HUES64 (cell line): ENCODE measurements around the gene CCDC192.
A peak's percentile ranks its signal among the peaks of the same experiment; 100 is the strongest.
"Not testable (repeated sequence)": the region's sequence is repeated elsewhere in the genome, so short reads cannot be mapped to it uniquely, and the experiment has no call there.

Experiments
- H3K27ac ChIP-seq: 2 replicates; pipeline ENCODE4 v1.7.0; 2013; ENCODE audit warnings: low read depth, low read length, inconsistent platforms
- H3K27me3 ChIP-seq: 2 replicates; pipeline ENCODE4 v1.6.1; 2013; ENCODE audit warnings: mild to moderate bottlenecking, low read length; ENCODE audit not compliant: insufficient read depth
- H3K36me3 ChIP-seq: 2 replicates; pipeline ENCODE4 v1.6.1; 2013; ENCODE audit warnings: mild to moderate bottlenecking, low read length; ENCODE audit not compliant: insufficient read depth
- H3K4me1 ChIP-seq: 2 replicates; pipeline ENCODE4 v1.6.1; 2013; ENCODE audit warnings: mild to moderate bottlenecking, low read length, moderate library complexity; ENCODE audit not compliant: insufficient read depth
- H3K4me3 ChIP-seq: 2 replicates; pipeline ENCODE4 v1.5.1; 2013; ENCODE audit warnings: mild to moderate bottlenecking, low read length, moderate library complexity
- H3K9ac ChIP-seq: 2 replicates; pipeline ENCODE4 v1.6.1; 2013; ENCODE audit warnings: mild to moderate bottlenecking, low read depth, low read length
- H3K9me3 ChIP-seq: 2 replicates; pipeline ENCODE4 v1.6.1; 2013; ENCODE audit warnings: low read depth, low read length; ENCODE audit not compliant: insufficient read depth
- WGBS: fragments of 150-250, 120-280 bp; methylation state at CpG from one replicate; pipeline ENCODE4 v1.1.7; 2013; ENCODE audit warnings: missing lambda C conversion rate; 5-methylcytosine and 5-hydroxymethylcytosine counted together

Gene CCDC192

DNA sequence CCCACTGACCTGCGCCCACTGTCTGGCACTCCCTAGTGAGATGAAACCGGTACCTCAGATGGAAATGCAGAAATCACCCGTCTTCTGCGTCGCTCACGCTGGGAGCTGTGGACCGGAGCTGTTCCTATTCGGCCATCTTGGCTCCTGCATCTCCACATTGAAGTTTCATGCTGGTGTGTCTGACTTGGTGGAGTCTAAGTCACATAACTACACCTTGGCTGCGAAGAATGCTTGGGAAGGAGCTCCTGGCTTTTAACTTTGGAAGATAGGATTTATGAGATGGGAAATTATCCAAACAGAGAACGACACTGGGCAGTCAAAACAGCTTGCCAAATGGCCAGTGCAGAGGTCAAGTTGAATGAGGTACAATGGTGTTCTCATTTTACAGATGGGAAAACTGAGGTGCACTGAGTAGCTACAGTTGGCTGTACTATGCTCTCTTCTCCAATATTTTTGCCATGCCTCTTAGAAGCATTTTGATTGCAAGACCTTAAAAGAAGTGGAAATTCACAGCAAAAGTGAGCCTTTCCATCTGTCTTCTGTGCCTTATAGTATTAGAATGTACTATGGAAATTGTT, 36.7 kb downstream of the CCDC192 start:
- Histone ChIP-seq H3K9ac (no peak overlapping the region), H3K27me3 (no peaks in the 10 kb centered on the region), H3K4me1 (no peaks in the 10 kb centered on the region), H3K27ac (no peak overlapping the region), H3K9me3 (no peaks in the 10 kb centered on the region), H3K4me3 (peak overlapping the region; percentile 45), H3K36me3 (no peaks in the 10 kb centered on the region)
- 45% methylated on average over 10 of the region's 10 CpGs for WGBS

DNA sequence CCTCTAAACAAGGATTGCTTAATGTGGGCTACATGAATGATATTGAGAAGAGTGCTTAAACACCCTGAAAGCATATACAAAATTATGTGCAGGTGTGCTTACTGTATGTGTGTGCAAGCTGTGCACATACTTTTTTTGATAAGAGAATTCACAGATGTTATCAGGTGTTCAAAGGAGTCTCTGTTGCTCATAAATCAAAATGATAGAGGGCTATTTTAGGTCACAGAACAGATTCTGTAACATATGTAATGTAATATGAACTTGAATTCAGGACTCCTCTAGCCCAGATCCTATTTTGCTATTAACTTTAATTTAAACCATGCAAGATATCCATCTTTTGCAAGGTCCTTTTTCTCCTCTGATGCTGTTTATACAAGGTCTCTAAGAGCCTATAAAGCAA, 38.2 kb downstream of the CCDC192 start:
- H3K9ac ChIP-seq: no peak overlapping the region

DNA sequence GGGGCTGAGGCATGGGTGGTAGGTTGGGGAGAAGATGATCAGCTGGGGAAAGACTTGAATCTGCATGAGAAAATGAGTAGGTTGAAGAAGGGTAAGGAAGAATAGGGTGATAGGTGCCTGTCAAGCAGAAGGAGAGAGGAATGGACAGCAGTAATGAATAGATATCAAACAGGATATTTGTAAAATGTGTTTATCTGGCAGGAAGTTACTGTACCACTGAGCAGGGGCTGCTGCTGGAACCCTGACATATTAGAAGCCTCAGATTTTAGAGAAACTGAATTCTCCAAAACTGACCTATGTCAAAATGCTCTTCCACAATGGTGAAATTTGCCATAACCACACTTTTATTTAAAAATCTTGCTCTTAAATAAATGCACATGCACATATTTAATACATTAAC, 41.0 kb downstream of the CCDC192 start:
- H3K4me1 ChIP-seq: no peaks in the 10 kb centered on the region
- H3K9me3 ChIP-seq: no peaks in the 10 kb centered on the region
- no peak overlapping the region for H3K27ac ChIP-seq
- H3K36me3 ChIP-seq: no peaks in the 10 kb centered on the region
- H3K4me3 ChIP-seq: no peak overlapping the region
- H3K27me3 ChIP-seq: no peaks in the 10 kb centered on the region
- no peak overlapping the region for H3K9ac ChIP-seq

More for the DNA sequence above, 38.2 kb downstream of the CCDC192 start:
- Histone ChIP-seq H3K4me1 (no peaks in the 10 kb centered on the region), H3K36me3 (no peaks in the 10 kb centered on the region), H3K27me3 (no peaks in the 10 kb centered on the region), H3K9me3 (no peaks in the 10 kb centered on the region), H3K27ac (no peak overlapping the region), H3K4me3 (no peak overlapping the region)

DNA sequence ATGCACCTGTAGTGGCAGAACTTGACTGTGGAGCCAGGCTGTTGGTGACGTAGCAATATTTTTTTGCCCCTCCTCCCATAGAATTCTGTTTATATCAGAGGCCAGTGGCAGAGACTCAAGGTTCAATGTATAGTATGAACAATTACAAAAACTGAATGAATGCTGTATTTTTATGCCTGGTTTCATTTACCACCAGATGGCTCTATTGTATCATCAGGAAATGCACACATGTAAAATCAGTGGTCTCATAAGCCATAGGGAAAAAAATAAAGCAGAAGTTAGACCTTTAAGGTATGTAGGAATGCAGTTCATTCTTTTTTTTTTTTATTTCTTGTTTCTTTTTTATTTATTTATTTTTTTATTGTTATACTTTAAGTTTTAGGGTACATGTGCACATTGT, 43.6 kb downstream of the CCDC192 start:
- Histone ChIP-seq H3K36me3 (no peaks in the 10 kb centered on the region), H3K9me3 (no peaks in the 10 kb centered on the region), H3K4me1 (no peaks in the 10 kb centered on the region), H3K9ac (no peak overlapping the region), H3K27me3 (no peaks in the 10 kb centered on the region), H3K27ac (no peak overlapping the region), H3K4me3 (no peak overlapping the region)
- no CpG with 5 or more reads among the region's 1 CpG for WGBS

DNA sequence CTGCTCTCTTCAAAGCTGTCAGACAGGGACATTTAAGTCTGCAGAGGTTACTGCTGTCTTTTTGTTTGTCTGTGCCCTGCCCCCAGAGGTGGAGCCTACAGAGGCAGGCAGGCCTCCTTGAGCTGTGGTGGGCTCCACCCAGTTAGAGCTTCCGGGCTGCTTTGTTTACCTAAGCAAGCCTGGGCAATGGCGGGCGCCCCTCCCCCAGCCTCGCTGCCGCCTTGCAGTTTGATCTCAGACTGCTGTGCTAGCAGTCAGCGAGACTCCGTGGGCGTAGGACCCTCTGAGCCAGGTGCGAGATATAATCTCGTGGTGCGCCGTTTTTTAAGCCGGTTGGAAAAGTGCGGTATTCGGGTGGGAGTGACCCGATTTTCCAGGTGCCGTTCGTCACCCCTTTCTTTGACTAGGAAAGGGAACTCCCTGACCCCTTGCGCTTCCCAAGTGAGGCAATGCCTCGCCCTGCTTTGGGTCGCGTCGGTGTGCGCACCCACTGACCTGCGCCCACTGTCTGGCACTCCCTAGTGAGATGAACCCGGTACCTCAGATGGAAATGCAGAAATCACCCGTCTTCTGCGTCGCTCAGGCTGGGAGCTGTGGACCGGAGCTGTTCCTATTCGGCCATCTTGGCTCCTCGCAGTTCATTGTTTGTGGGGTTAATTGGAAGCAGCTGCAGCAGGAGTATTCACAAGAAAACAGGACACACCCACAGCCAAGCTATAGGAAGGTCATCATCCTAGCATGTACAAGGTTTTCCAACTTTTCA, 49.5 kb downstream of the CCDC192 start:
- not testable (repeated sequence) for H3K36me3 ChIP-seq

DNA sequence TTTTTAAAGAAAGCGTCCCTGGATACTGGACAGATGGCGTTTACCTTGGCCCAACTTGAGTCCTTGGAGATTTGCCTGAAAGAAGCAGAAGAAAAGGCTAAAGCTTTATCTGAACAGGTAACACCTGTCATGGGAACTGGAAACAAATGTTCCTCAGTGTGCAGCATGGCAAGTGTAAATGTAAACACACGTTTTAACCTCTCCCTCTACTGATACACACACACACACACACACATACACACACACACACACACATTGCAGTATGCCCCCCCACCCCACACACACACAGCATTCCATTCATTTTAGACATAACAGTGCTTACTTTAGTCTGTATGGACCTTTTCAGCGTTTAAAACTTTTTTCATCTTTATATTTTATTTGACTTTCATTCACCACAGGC, 51.1 kb downstream of the CCDC192 start:
- Histone ChIP-seq H3K27me3 (no peaks in the 10 kb centered on the region), H3K9ac (no peak overlapping the region), H3K9me3 (no peaks in the 10 kb centered on the region), H3K36me3 (no peaks in the 10 kb centered on the region), H3K4me3 (no peak overlapping the region), H3K27ac (no peak overlapping the region), H3K4me1 (peaks cover 7% of the 10 kb centered on the region)
- 84% methylated on average over 4 of the region's 4 CpGs for WGBS

More for the DNA sequence above, 49.5 kb downstream of the CCDC192 start:
- peak overlapping the region; percentile 39; the same call in 1 of the 2 replicates for H3K4me3 ChIP-seq
- H3K27me3 ChIP-seq, H3K9me3 ChIP-seq, H3K4me1 ChIP-seq, H3K27ac ChIP-seq: not testable (repeated sequence)
- 58% methylated on average over 32 of the region's 32 CpGs for WGBS
- H3K9ac ChIP-seq: peak overlapping the region; percentile 52; the same call in 1 of the 2 replicates

DNA sequence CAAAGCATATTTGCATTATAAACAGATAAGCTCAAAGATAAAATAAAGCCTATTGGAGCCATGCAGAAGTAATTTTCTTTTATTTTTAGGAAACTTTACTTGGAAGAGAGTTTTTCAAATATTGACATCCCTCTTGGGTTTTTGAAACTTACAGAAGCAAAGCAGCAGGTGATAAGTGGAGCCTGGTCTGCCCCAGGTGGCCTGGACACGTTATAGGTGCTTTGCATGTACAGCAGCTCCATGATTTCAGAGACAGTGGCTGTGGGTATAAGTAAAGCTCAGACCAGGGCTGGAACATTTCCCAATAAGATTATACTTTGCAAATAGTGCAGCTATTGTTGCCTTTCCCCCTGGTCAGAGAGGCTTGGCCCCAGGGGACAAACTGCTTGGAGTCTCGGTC, 51.5 kb downstream of the CCDC192 start:
- no peak overlapping the region for H3K4me3 ChIP-seq
- no peaks in the 10 kb centered on the region for H3K27me3 ChIP-seq
- H3K36me3 ChIP-seq: no peaks in the 10 kb centered on the region
- 83% methylated on average over 2 of the region's 2 CpGs for WGBS
- H3K4me1 ChIP-seq: peaks cover 7% of the 10 kb centered on the region
- no peak overlapping the region for H3K27ac ChIP-seq
- no peak overlapping the region for H3K9ac ChIP-seq
- no peaks in the 10 kb centered on the region for H3K9me3 ChIP-seq

DNA sequence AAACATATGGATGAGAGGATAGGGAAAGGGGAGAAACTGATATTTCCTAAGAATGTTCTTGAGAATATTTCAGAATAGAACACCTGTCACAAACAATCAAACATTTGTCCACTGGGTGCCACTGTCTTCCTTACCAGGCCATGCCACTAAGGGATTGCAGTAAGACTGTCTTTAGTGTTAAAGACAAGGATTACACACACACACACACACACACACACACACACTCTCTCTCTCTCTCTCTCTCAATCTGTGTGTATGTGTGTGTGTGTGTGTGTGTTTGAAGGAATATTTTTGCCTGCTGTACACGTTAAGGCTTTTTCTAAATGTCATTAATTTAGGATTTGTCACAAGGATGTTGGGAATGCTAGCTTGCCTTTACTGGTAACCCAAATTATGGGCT, 54.4 kb downstream of the CCDC192 start:
- H3K36me3 ChIP-seq: no peaks in the 10 kb centered on the region
- H3K9me3 ChIP-seq: no peaks in the 10 kb centered on the region
- H3K4me1 ChIP-seq: peaks cover 7% of the 10 kb centered on the region
- no peak overlapping the region for H3K4me3 ChIP-seq
- no peak overlapping the region for H3K9ac ChIP-seq
- no peak overlapping the region for H3K27ac ChIP-seq
- 73% methylated on average over 1 of the region's 1 CpG for WGBS
- H3K27me3 ChIP-seq: no peaks in the 10 kb centered on the region

DNA sequence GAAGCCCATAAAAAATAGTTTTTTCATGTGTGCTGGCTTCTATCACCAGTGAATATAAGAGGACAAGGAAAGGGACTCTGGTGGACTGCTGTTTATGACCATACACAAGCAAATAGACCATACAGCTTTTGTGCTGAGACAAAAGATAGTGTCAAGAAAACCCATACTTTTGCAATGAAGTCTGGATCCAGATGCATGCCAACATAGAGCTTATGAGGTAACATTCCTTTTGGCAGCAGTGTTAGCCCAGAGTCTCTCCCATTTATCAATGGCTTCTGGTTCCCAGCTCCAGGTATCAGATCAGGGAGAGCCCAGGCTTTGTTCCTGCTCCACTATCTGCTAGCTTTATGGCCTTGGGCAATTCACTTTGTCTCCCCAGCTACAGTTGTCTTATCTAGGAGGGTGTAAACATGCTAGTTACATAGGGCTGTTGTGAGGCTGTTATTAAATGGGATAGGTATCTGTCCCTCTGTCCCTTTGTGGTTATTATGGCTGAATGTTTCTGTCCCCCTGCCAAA, 55.6 kb downstream of the CCDC192 start:
- H3K27ac ChIP-seq: no peak overlapping the region
- H3K36me3 ChIP-seq: no peaks in the 10 kb centered on the region
- no peak overlapping the region for H3K4me3 ChIP-seq
- H3K9me3 ChIP-seq: no peaks in the 10 kb centered on the region
- H3K9ac ChIP-seq: no peak overlapping the region
- H3K27me3 ChIP-seq: no peaks in the 10 kb centered on the region
- peaks cover 4% of the 10 kb centered on the region for H3K4me1 ChIP-seq

DNA sequence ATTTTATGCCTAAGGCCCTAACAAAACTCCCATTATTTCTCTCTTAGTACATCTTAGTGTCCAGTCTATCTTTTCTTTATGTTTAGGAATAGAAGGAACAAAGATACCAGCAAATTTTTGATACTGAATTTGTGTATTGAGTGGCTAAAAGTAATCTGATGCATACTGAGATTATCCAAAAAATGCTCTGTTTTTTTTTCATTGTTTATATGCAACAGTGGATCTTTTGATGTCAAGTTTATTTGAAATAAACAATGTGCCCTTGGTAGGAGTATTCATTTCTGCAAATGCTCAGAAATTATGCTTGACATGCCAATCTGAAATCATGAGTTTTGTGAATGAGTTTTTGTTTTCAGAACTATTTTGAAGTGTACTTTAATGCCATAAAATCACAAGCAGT, 58.7 kb downstream of the CCDC192 start:
- Histone ChIP-seq H3K36me3 (no peaks in the 10 kb centered on the region), H3K9me3 (no peaks in the 10 kb centered on the region), H3K27me3 (no peaks in the 10 kb centered on the region), H3K27ac (no peak overlapping the region), H3K9ac (no peak overlapping the region), H3K4me1 (no peaks in the 10 kb centered on the region; the same call in 1 of the 2 replicates), H3K4me3 (no peak overlapping the region)

DNA sequence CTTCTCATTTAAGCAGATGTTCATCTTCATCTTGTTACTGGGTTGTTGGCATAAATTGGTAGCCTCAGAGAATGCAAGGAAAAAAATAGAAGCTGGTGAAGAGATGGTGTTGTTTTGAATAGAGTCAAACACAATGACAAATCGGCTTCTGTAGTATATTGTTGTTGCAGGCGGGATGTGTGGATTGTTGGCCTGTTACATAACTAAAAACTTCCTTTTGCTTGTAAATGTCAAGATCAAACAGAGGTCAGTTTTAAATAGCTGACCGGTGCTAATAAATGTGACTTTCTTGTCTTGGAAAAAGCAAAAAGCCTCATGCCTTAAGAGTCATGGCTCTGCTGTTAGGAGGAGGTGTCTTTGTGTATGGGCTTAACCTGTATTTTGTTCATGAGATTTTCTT, 59.2 kb downstream of the CCDC192 start:
- Histone ChIP-seq H3K4me3 (no peak overlapping the region), H3K27ac (no peak overlapping the region), H3K36me3 (no peaks in the 10 kb centered on the region), H3K9ac (no peak overlapping the region), H3K9me3 (no peaks in the 10 kb centered on the region), H3K4me1 (no peaks in the 10 kb centered on the region; the same call in 1 of the 2 replicates), H3K27me3 (no peaks in the 10 kb centered on the region)
- WGBS: 75% methylated on average over 3 of the region's 3 CpGs
